Gastrocnemius medialis (tissue), 4 donors: ENCODE results near the gene ZNF783.

Experiments used
- CTCF ChIP-seq, 5 experiments: fragments of 450-650 bp in 3 of 5; fragments of 200-600 bp in 2 of 5; sonication (generic) in 2 of 5; IDR thresholded peaks in 4 of 5; conservative IDR thresholded peaks in 1 of 5; 1 replicate in 4 of 5; 2 replicates in 1 of 5; pipeline ENCODE4 v1.5.1; 2016 to 2019; ENCODE audit warnings: antibody characterized with exemption in 5 of 5, mild to moderate bottlenecking in 3 of 5, moderate library complexity in 3 of 5
- POLR2A ChIP-seq, 2 donors: fragments of 450-650 bp; IDR thresholded peaks; one replicate each; pipeline ENCODE4 v1.6.1; 2017; ENCODE audit warnings: antibody characterized with exemption in 2 of 2, mild to moderate bottlenecking in 2 of 2, moderate library complexity in 2 of 2

GRCh38 chr7:149316606-149317005, 54.6 kb downstream of the ZNF783 start:
- TF ChIP-seq CTCF (IDR thresholded peaks at IDR 0.05 in 4 of 5, conservative IDR thresholded peaks at IDR 0.05 in 1 of 5) (no peak), POLR2A (IDR thresholded peaks at IDR 0.05) (no peak)
